Hepatocyte (in vitro differentiated cells): ENCODE measurements around the gene PID1.

Experiments used
- CTCF ChIP-seq: fragments of 200-600 bp; sonication (generic); IDR thresholded peaks from 2 replicates; pipeline ENCODE4 v1.5.1; 2016; ENCODE audit warnings: antibody characterized with exemption, mild to moderate bottlenecking; ENCODE audit not compliant: poor library complexity
- EZH2 ChIP-seq: fragments of 200-600 bp; sonication (generic); IDR thresholded peaks from 2 replicates; pipeline ENCODE4 v1.6.1; 2016; ENCODE audit warnings: antibody characterized with exemption, mild to moderate bottlenecking, borderline replicate concordance
- EZH2phosphoT487 ChIP-seq: fragments of 200-600 bp; sonication (generic); IDR thresholded peaks from one replicate; pipeline ENCODE4 v1.6.1; 2018; ENCODE audit warnings: antibody characterized with exemption, mild to moderate bottlenecking, low read depth, moderate library complexity; ENCODE audit not compliant: unreplicated experiment, severe bottlenecking

- TF ChIP-seq CTCF (no peak), EZH2phosphoT487 (no peak), EZH2 (no peak)
These were observed 169.8 kb downstream of the PID1 start for GRCh38 chr2:229101314-229101713.
